ENCODE measurements around the gene ALG9. TPM values are rescaled to one million over a fixed set of nuclear protein-coding genes. Genes with fewer than 3 reads are reported as not detected.
"Not testable (repeated sequence)": the region's sequence is repeated elsewhere in the genome, so short reads cannot be mapped to it uniquely, and the experiment has no call there.

The ALG9 gene
- total RNA-seq, 1 experiment from 2014 or later: 19.7 TPM

GRCh38 chr11:111785076-111785475, 86.3 kb downstream of the ALG9 start:
- no peaks in the 10 kb centered on the region for H3K36me3 Mint-ChIP-seq
- no peaks in the 10 kb centered on the region for H3K4me1 Mint-ChIP-seq
- no peak overlapping the region for H3K4me3 Mint-ChIP-seq
- ChIA-PET POLR2A (no interaction called here), CTCF (no interaction called here)
- ATAC-seq (no peak), DNase-seq (ENCODE audit: low spot score) (no peak)
- no peaks in the 10 kb centered on the region for H3K9me3 Mint-ChIP-seq
- TF ChIP-seq GRHL2 (CRISPR knock-in tag; IDR thresholded peaks at IDR 0.05; ENCODE audit: insufficient replicate concordance, severe bottlenecking): no peak
- TF ChIP-seq NR1H2 (CRISPR knock-in tag; IDR thresholded peaks at IDR 0.05): no peak
- TF ChIP-seq ARID4B (CRISPR knock-in tag; IDR thresholded peaks at IDR 0.05; ENCODE audit: borderline replicate concordance): no peak
- no peak for TF ChIP-seq NFE2L1 (CRISPR knock-in tag; IDR thresholded peaks at IDR 0.05)
- TF ChIP-seq, protein P1, sequence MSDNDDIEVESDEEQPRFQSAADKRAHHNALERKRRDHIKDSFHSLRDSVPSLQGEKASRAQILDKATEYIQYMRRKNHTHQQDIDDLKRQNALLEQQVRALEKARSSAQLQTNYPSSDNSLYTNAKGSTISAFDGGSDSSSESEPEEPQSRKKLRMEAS (CRISPR knock-in tag; IDR thresholded peaks at IDR 0.05): no peak
- TF ChIP-seq EMX1 (CRISPR knock-in tag; IDR thresholded peaks at IDR 0.05): no peak
- TF ChIP-seq ELF4 (CRISPR knock-in tag; IDR thresholded peaks at IDR 0.05; ENCODE audit: low read depth): no peak
- TF ChIP-seq, protein P2, sequence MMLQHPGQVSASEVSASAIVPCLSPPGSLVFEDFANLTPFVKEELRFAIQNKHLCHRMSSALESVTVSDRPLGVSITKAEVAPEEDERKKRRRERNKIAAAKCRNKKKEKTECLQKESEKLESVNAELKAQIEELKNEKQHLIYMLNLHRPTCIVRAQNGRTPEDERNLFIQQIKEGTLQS (CRISPR knock-in tag; conservative IDR thresholded peaks at IDR 0.05): no peak
- no peak for TF ChIP-seq AR (CRISPR knock-in tag; IDR thresholded peaks at IDR 0.05)
- TF ChIP-seq, protein P3, sequence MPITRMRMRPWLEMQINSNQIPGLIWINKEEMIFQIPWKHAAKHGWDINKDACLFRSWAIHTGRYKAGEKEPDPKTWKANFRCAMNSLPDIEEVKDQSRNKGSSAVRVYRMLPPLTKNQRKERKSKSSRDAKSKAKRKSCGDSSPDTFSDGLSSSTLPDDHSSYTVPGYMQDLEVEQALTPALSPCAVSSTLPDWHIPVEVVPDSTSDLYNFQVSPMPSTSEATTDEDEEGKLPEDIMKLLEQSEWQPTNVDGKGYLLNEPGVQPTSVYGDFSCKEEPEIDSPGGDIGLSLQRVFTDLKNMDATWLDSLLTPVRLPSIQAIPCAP (CRISPR knock-in tag; IDR thresholded peaks at IDR 0.05): no peak
- no peak overlapping the region for H3K27ac Mint-ChIP-seq
- H3K27me3 Mint-ChIP-seq (ENCODE audit: low read depth): no peaks in the 10 kb centered on the region

DNA sequence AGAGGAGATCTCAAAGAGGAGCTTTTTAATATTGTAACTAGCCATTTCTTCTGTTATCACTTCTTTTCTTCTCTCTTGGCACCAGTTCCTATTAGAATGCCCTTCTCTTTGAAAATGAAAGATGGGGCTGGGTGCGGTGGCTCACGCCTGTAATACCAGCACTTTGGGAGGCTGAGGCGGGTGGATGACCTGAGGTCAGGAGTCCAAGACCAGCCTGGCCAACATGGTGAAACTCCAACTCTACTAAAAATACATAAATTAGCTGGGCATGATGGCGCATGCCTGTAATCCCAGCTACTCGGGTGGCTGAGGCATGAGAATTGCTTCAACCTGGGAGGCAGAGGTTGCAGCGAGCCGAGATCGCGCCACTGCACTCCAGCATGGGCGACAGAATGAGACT, 87.1 kb downstream of the ALG9 start:
- CTCF ChIA-PET, ATAC-seq, POLR2A ChIA-PET: not testable (repeated sequence)

DNA sequence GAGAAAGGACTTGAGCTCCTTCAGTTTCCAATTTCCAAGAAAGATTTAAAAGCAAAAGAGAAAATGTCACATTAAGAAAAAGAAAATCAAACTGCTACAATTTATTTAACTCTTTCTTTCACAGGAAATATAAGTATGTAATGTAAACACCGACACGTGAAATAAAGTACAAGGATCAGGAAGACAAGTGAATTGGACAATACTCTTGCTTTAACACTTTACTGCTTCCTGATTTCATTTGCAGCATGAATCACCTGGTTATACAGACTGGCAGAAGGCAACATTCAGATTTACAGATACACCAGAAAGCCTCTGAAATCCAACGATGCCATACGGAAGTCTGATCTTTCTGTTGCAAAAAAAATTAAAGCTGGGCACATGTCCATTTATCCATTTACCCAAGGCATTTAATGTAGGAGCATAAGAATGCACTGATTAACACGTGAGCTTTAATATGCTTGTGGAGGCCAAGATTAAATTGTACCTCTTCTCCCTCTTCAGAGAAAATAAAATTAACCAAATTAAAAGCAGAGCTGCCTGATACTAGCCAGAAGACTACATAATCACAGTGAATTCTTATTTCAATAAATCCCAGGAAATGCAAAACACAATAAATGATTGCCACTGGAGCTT, 89.2 kb downstream of the ALG9 start:
- ChIA-PET CTCF (interaction anchor here (0.6 kb wide), 1 partner anchor 64 kb away, joined by 4 read pairs; no protein-coding TSS in a partner anchor), POLR2A (interaction anchor here (0.6 kb wide), 1 partner anchor 116 kb away, joined by 3 read pairs; no protein-coding TSS in a partner anchor)
- DNase-seq (ENCODE audit: low spot score) (no peak), ATAC-seq (no peak)
- H3K4me1 Mint-ChIP-seq: no peaks in the 10 kb centered on the region
- no peak overlapping the region for H3K4me3 Mint-ChIP-seq
- H3K27ac Mint-ChIP-seq: no peak overlapping the region
- H3K9me3 Mint-ChIP-seq: no peaks in the 10 kb centered on the region
- no peaks in the 10 kb centered on the region for H3K36me3 Mint-ChIP-seq
- H3K27me3 Mint-ChIP-seq (ENCODE audit: low read depth): no peaks in the 10 kb centered on the region
- TF ChIP-seq RORB (CRISPR knock-in tag; IDR thresholded peaks at IDR 0.05): no peak
- no peak for TF ChIP-seq FOXK1 (CRISPR knock-in tag; IDR thresholded peaks at IDR 0.05)
- TF ChIP-seq ZNF396 (CRISPR knock-in tag; IDR thresholded peaks at IDR 0.05; ENCODE audit: borderline replicate concordance): no peak
- no peak for TF ChIP-seq ZNF263 (CRISPR knock-in tag; IDR thresholded peaks at IDR 0.05; ENCODE audit: low read depth)
- no peak for TF ChIP-seq HMGA2 (CRISPR knock-in tag; IDR thresholded peaks at IDR 0.05)
- no peak for TF ChIP-seq ZNF232 (CRISPR knock-in tag; IDR thresholded peaks at IDR 0.05)
- TF ChIP-seq, protein P4, sequence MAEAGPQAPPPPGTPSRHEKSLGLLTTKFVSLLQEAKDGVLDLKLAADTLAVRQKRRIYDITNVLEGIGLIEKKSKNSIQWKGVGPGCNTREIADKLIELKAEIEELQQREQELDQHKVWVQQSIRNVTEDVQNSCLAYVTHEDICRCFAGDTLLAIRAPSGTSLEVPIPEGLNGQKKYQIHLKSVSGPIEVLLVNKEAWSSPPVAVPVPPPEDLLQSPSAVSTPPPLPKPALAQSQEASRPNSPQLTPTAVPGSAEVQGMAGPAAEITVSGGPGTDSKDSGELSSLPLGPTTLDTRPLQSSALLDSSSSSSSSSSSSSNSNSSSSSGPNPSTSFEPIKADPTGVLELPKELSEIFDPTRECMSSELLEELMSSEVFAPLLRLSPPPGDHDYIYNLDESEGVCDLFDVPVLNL (CRISPR knock-in tag; IDR thresholded peaks at IDR 0.05; ENCODE audit: borderline replicate concordance, low read depth): no peak
- TF ChIP-seq SMAD3 (CRISPR knock-in tag; IDR thresholded peaks at IDR 0.05; ENCODE audit: borderline replicate concordance): no peak
- TF ChIP-seq, protein P5, sequence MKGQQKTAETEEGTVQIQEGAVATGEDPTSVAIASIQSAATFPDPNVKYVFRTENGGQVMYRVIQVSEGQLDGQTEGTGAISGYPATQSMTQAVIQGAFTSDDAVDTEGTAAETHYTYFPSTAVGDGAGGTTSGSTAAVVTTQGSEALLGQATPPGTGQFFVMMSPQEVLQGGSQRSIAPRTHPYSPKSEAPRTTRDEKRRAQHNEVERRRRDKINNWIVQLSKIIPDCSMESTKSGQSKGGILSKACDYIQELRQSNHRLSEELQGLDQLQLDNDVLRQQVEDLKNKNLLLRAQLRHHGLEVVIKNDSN (CRISPR knock-in tag; IDR thresholded peaks at IDR 0.05): no peak
- TF ChIP-seq ESRRA (CRISPR knock-in tag; IDR thresholded peaks at IDR 0.05; ENCODE audit: borderline replicate concordance): no peak
- no peak for TF ChIP-seq GTF2I (CRISPR knock-in tag; conservative IDR thresholded peaks at IDR 0.05)

More for the DNA sequence above, 87.1 kb downstream of the ALG9 start:
- not testable (repeated sequence) for H3K4me1 Mint-ChIP-seq; H3K9me3 Mint-ChIP-seq; H3K36me3 Mint-ChIP-seq; H3K27me3 Mint-ChIP-seq (ENCODE audit: low read depth); H3K27ac Mint-ChIP-seq; DNase-seq (ENCODE audit: low spot score); H3K4me3 Mint-ChIP-seq

Data from WTC11 (cell line).